H1 (cell line): Measurements from ENCODE around the gene RERE. TPM values are rescaled to one million over a fixed set of nuclear protein-coding genes. Genes with fewer than 3 reads are reported as not detected.

Experiments used
- CTCF ChIA-PET: fragments of 300-600 bp; sonication (Branson Sonifier 250); formaldehyde crosslinking; loops from one replicate; lab custom pipeline; 2021; ENCODE audit not compliant: partially characterized antibody; lab: Charles Lee
- POLR2A ChIA-PET: fragments of 300-600 bp; sonication (Branson Sonifier 250); formaldehyde crosslinking; loops from one replicate; lab custom pipeline; 2021; ENCODE audit warnings: inconsistent platforms; ENCODE audit not compliant: partially characterized antibody; lab: Charles Lee
- DNase-seq, 2 experiments: peaks; one replicate each; pipeline versions ENCODE4 v3.0.0 to v3.0.0-alpha.2; 2010 to 2022; ENCODE audit warnings: low spot score in 2 of 2, low read depth in 1 of 2, mixed read lengths in 1 of 2
- FAIRE-seq: peaks from 2 replicates; lab custom pipeline; 2011; peaks lifted over from hg19 to GRCh38; lab: Jason Lieb, UNC
- H2AFZ ChIP-seq: 2 replicates; pipeline ENCODE4 v1.8.1; 2012; ENCODE audit warnings: low read length, inconsistent platforms
- H2AK5ac ChIP-seq: 2 replicates; pipeline ENCODE4 v1.6.1; 2013; ENCODE audit warnings: low read depth, low read length
- H2BK120ac ChIP-seq: replicated peaks from 2 replicates; pipeline ENCODE3; 2013; ENCODE audit warnings: low read depth, low read length, inconsistent platforms
- H2BK12ac ChIP-seq: 2 replicates; pipeline ENCODE4 v1.6.1; 2013; ENCODE audit warnings: low read depth, low read length
- H2BK15ac ChIP-seq: 2 replicates; pipeline ENCODE4 v1.6.1; 2013; ENCODE audit warnings: low read length
- H2BK20ac ChIP-seq: 2 replicates; pipeline ENCODE4 v1.6.1; 2013; ENCODE audit warnings: low read length
- H2BK5ac ChIP-seq: 2 replicates; pipeline ENCODE4 v1.6.1; 2013; ENCODE audit warnings: low read depth, low read length
- H3K14ac ChIP-seq: 2 replicates; pipeline ENCODE4 v1.6.1; 2013; ENCODE audit warnings: inconsistent platforms; ENCODE audit not compliant: insufficient read length
- H3K18ac ChIP-seq: 2 replicates; pipeline ENCODE4 v1.6.1; 2013; ENCODE audit warnings: low read length; ENCODE audit errors: extremely low read depth
- H3K23ac ChIP-seq: 2 replicates; pipeline ENCODE4 v1.6.1; 2013; ENCODE audit warnings: inconsistent platforms; ENCODE audit not compliant: insufficient read length
- H3K23me2 ChIP-seq: 2 replicates; pipeline ENCODE4 v1.6.1; 2013; ENCODE audit warnings: low read depth, low read length
- H3K27ac ChIP-seq: 2 replicates; pipeline ENCODE4 v1.6.1; 2011; ENCODE audit warnings: low read depth, low read length, inconsistent platforms
- H3K27me3 ChIP-seq, 4 experiments: replicated peaks in 1 of 4; 1 replicate in 1 of 4; 2 replicates in 3 of 4; pipeline versions ENCODE4 v1.6.1 to v1.8.1; 2011 to 2013; ENCODE audit warnings: low read length in 3 of 4, mild to moderate bottlenecking in 3 of 4, inconsistent platforms in 2 of 4, mixed read lengths in 2 of 4, moderate library complexity in 1 of 4; ENCODE audit not compliant: control insufficient read depth in 3 of 4, insufficient read depth in 3 of 4; ENCODE audit errors: extremely low read depth in 1 of 4
- H3K36me3 ChIP-seq, 4 experiments: 2 replicates each; pipeline versions ENCODE4 v1.6.1 to v1.8.1; 2011 to 2013; ENCODE audit warnings: mild to moderate bottlenecking in 4 of 4, low read length in 3 of 4, moderate library complexity in 2 of 4, control low read depth in 1 of 4, inconsistent platforms in 1 of 4; ENCODE audit not compliant: insufficient read depth in 4 of 4, control insufficient read depth in 2 of 4
- H3K4ac ChIP-seq: replicated peaks from 2 replicates; pipeline ENCODE3; 2013; ENCODE audit warnings: low read length, low read depth, mixed read lengths, inconsistent platforms; ENCODE audit not compliant: insufficient read length
- H3K4me1 ChIP-seq, 4 experiments: replicated peaks in 1 of 4; 1 replicate in 1 of 4; 2 replicates in 3 of 4; pipeline versions ENCODE4 v1.6.1 to v1.8.1; 2011 to 2013; ENCODE audit warnings: low read length in 3 of 4, inconsistent platforms in 2 of 4, mixed read lengths in 1 of 4; ENCODE audit not compliant: insufficient read depth in 4 of 4, control insufficient read depth in 3 of 4
- H3K4me2 ChIP-seq, 2 experiments: 2 replicates each; pipeline versions ENCODE4 v1.6.1 to v1.8.1; 2011 to 2013; ENCODE audit warnings: low read depth in 2 of 2, low read length in 2 of 2, control low read depth in 1 of 2, inconsistent platforms in 1 of 2, mild to moderate bottlenecking in 1 of 2; ENCODE audit not compliant: insufficient read depth in 1 of 2
- H3K4me3 ChIP-seq, 4 experiments: fragments of 200-600, 300-600 bp in 1 of 4; sonication (generic), shearing (Covaris generic), sonication (Bioruptor Twin) in 1 of 4; 2 replicates each; pipeline versions ENCODE4 v1.5.1 to v1.8.1; 2011 to 2016; ENCODE audit warnings: low read length in 4 of 4, low read depth in 3 of 4, control low read depth in 2 of 4, inconsistent platforms in 2 of 4, mild to moderate bottlenecking in 2 of 4, mixed read lengths in 1 of 4, moderate library complexity in 1 of 4; ENCODE audit not compliant: insufficient read depth in 2 of 4; ENCODE audit errors: extremely low read depth in 1 of 4
- H3K56ac ChIP-seq: replicated peaks from 2 replicates; pipeline ENCODE3; 2013; ENCODE audit warnings: low read depth, mild to moderate bottlenecking, mixed read lengths, low read length, inconsistent platforms; ENCODE audit not compliant: insufficient read length
- H3K79me1 ChIP-seq: 2 replicates; pipeline ENCODE4 v1.6.1; 2013; ENCODE audit warnings: low read depth, low read length, control low read depth
- H3K79me2 ChIP-seq, 2 experiments: 2 replicates each; pipeline versions ENCODE4 v1.6.1 to v1.8.1; 2012 to 2013; ENCODE audit warnings: low read length in 2 of 2, mild to moderate bottlenecking in 2 of 2, inconsistent platforms in 1 of 2; ENCODE audit not compliant: insufficient read depth in 2 of 2, control insufficient read depth in 1 of 2
- H3K9ac ChIP-seq, 4 experiments: replicated peaks in 1 of 4; 1 replicate in 1 of 4; 2 replicates in 3 of 4; pipeline versions ENCODE4 v1.6.1 to v1.8.1; 2011 to 2013; ENCODE audit warnings: low read depth in 3 of 4, low read length in 3 of 4, control low read depth in 2 of 4, mild to moderate bottlenecking in 2 of 4, moderate library complexity in 2 of 4, inconsistent platforms in 1 of 4; ENCODE audit errors: extremely low read depth in 1 of 4
- H3K9me3 ChIP-seq, 2 experiments: 2 replicates each; pipeline versions ENCODE4 v1.6.1 to v1.8.1; 2012 to 2013; ENCODE audit warnings: mild to moderate bottlenecking in 2 of 2, moderate library complexity in 2 of 2, control low read depth in 1 of 2, inconsistent platforms in 1 of 2, low read depth in 1 of 2, low read length in 1 of 2, mixed read lengths in 1 of 2; ENCODE audit not compliant: insufficient read depth in 2 of 2
- H4K20me1 ChIP-seq, 2 experiments: replicated peaks in 1 of 2; 2 replicates each; pipeline versions ENCODE3 to v1.8.1; 2011 to 2013; ENCODE audit warnings: inconsistent platforms in 2 of 2, low read length in 2 of 2, mild to moderate bottlenecking in 1 of 2; ENCODE audit not compliant: insufficient read depth in 2 of 2, control insufficient read depth in 1 of 2
- H4K5ac ChIP-seq: 2 replicates; pipeline ENCODE4 v1.6.1; 2013; ENCODE audit warnings: low read length, low read depth, mixed read lengths, inconsistent platforms; ENCODE audit not compliant: insufficient read length
- H4K8ac ChIP-seq: 2 replicates; pipeline ENCODE4 v1.8.0; 2013; ENCODE audit warnings: mild to moderate bottlenecking, moderate library complexity, low read length, inconsistent platforms; ENCODE audit not compliant: insufficient read depth; ENCODE audit errors: extremely low read depth
- H4K91ac ChIP-seq: replicated peaks from 2 replicates; pipeline ENCODE3; 2013; ENCODE audit warnings: low read length, mixed read lengths, inconsistent platforms; ENCODE audit not compliant: insufficient read length
- POLR2A ChIP-seq, 2 experiments: IDR thresholded peaks; 1 replicate in 1 of 2; 2 replicates in 1 of 2; pipeline ENCODE4 v1.6.1; 2011; ENCODE audit warnings: low read depth in 2 of 2, low read length in 2 of 2, mild to moderate bottlenecking in 2 of 2; ENCODE audit errors: control extremely low read depth in 1 of 2
- SIRT6 ChIP-seq: IDR thresholded peaks from one replicate; pipeline ENCODE4 v1.7.1; 2012; ENCODE audit warnings: low read length, inconsistent platforms
- WGBS, 2 experiments: shearing (Covaris generic) in 1 of 2; methylation state at CpG; one replicate each; pipeline versions ENCODE4 v1.1.6 to v1.1.7; 2013 to 2015; ENCODE audit warnings: low lambda C conversion rate in 2 of 2, mixed read lengths in 2 of 2, inconsistent platforms in 1 of 2, low coverage in 1 of 2, missing lambda C conversion rate in 1 of 2; ENCODE audit not compliant: insufficient replicate concordance in 2 of 2, insufficient coverage in 1 of 2, insufficient read length in 1 of 2; ENCODE audit errors: extremely low coverage in 1 of 2, missing lambda C conversion rate in 1 of 2; 5-methylcytosine and 5-hydroxymethylcytosine counted together
- polyA plus RNA-seq, 7 experiments: library from polyadenylated mRNA; depleted of rRNA in 3 of 7; stranded (reverse) in 5 of 7; unstranded in 2 of 7; fragments of >200 nt in 5 of 7; fragments of 200-250 nt in 2 of 7; gene quantifications; 1 replicate in 5 of 7; 2 replicates in 1 of 7; 4 replicates in 1 of 7; pipeline versions ENCODE4 v1.2.1 to v1.2.3, GENCODE V29; 2011 to 2013; ENCODE audit warnings: missing spikeins in 2 of 7, mixed read lengths in 2 of 7
- total RNA-seq: library from RNA; stranded (reverse); fragmentation: NEBNext Ultra II Directional; extraction: Animal tissue kit (Norgen Biotek cat#: 25700); gene quantifications from 2 replicates; pipeline ENCODE4 v1.2.1, GENCODE V29; 2021

Gene RERE
- total and polyA plus RNA-seq, 2 of the 8 experiments (the other 6 are each of a cell fraction or from before 2014, with no cell fraction given), result 15.3 to 142 TPM

- Histone ChIP-seq H3K4ac (no peak overlapping the region), H2BK20ac (no peak overlapping the region), H3K4me1 (peaks cover 2 to 3% (median 3%) of the 10 kb centered on the region in 4 experiments; a peak in 5 of 7 replicates), H3K36me3 (peaks cover 28 to 48% (median 34%) of the 10 kb centered on the region in 4 experiments), H3K23me2 (no peaks in the 10 kb centered on the region), H3K14ac (no peak overlapping the region), H2BK120ac (no peak overlapping the region), H4K5ac (no peak overlapping the region), H3K79me1 (no peaks in the 10 kb centered on the region), H4K20me1 (peaks cover 13 to 16% of the 10 kb centered on the region in 2 experiments), H2AK5ac (no peak overlapping the region), H2AFZ (no peak overlapping the region), H4K91ac (no peak overlapping the region), H2BK5ac (no peak overlapping the region), H3K56ac (no peak overlapping the region), H2BK15ac (no peak overlapping the region), H3K23ac (no peak overlapping the region), H3K79me2 (no peaks in the 10 kb centered on the region), H3K27ac (no peak overlapping the region), H3K4me3 (no peak overlapping the region), H4K8ac (no peak overlapping the region), H3K9me3 (no peaks in the 10 kb centered on the region), H3K27me3 (no peaks in the 10 kb centered on the region), H3K18ac (no peak overlapping the region), H2BK12ac (no peak overlapping the region), H3K9ac (no peak overlapping the region), H3K4me2 (no peak overlapping the region)
- DNase-seq (no peak), FAIRE-seq (no peak)
- WGBS, 2 experiments, result 94% methylated on average over 14 of the region's 14 CpGs; no CpG with 5 or more reads in 1 of the 2 experiments
- TF ChIP-seq SIRT6 (no peak), POLR2A (IDR thresholded peaks at IDR 0.05; ENCODE audit: control extremely low read depth in 1 of 2, low read depth in 2 of 2, low read length in 2 of 2) (0 out of 3 replicates have a peak, but pooled peaks of 1 of the 2 experiments have one; percentile 44)
- ChIA-PET CTCF (interaction anchor here (0.6 to 8.9 kb wide), 9 partner anchors 8 to 206 kb away, joined by 3 to 128 read pairs (median 4); no protein-coding TSS in a partner anchor), POLR2A (interaction anchor here (0.6 to 39.6 kb wide), 17 partner anchors 4 to 1650 kb away, joined by 3 to 880 read pairs (median 3); partner anchors contain the start of gene ENO1)
These were observed 39.4 kb upstream of the RERE start for GRCh38 chr1:8856689-8857412.
